Measurements from ENCODE around the gene CHRNB4. TPM values are rescaled to one million over a fixed set of nuclear protein-coding genes. Genes with fewer than 3 reads are reported as not detected.

CHRNB4 gene
- total RNA-seq, 1 donor from 2014 or later, result 71.6 TPM

GRCh38 chr15:78660584-78660983 is 19.6 kb upstream of the CHRNB4 start:
- no peak for DNase-seq
- peaks cover 15% of the 10 kb centered on the region for H3K4me1 Mint-ChIP-seq (ENCODE audit: low read depth, unreplicated experiment)
- peaks cover 9% of the 10 kb centered on the region for H3K27me3 Mint-ChIP-seq (ENCODE audit: unreplicated experiment)
- no peak overlapping the region for H3K4me3 Mint-ChIP-seq (ENCODE audit: unreplicated experiment)
- H3K9me3 Mint-ChIP-seq (ENCODE audit: unreplicated experiment), result peaks cover 5% of the 10 kb centered on the region
- H3K36me3 Mint-ChIP-seq (ENCODE audit: unreplicated experiment), result peaks cover 5% of the 10 kb centered on the region
- no peak for TF ChIP-seq CTCF (IDR thresholded peaks at IDR 0.05; ENCODE audit: partially characterized antibody, unreplicated experiment)
- no peak overlapping the region for H3K27ac Mint-ChIP-seq (ENCODE audit: unreplicated experiment)

- peaks cover 5% of the 10 kb centered on the region for H3K36me3 Mint-ChIP-seq (ENCODE audit: unreplicated experiment)
- no peak for DNase-seq
- H3K9me3 Mint-ChIP-seq (ENCODE audit: unreplicated experiment), result peaks cover 5% of the 10 kb centered on the region
- peaks cover 5% of the 10 kb centered on the region for H3K4me1 Mint-ChIP-seq (ENCODE audit: low read depth, unreplicated experiment)
- no peak for TF ChIP-seq CTCF (IDR thresholded peaks at IDR 0.05; ENCODE audit: partially characterized antibody, unreplicated experiment)
- H3K4me3 Mint-ChIP-seq (ENCODE audit: unreplicated experiment), result no peak overlapping the region
- H3K27ac Mint-ChIP-seq (ENCODE audit: unreplicated experiment), result no peak overlapping the region
- peaks cover 9% of the 10 kb centered on the region for H3K27me3 Mint-ChIP-seq (ENCODE audit: unreplicated experiment)
These were observed 17.8 kb upstream of the CHRNB4 start for GRCh38 chr15:78658823-78659222.

- no peak for DNase-seq
- peaks cover 10% of the 10 kb centered on the region for H3K4me1 Mint-ChIP-seq (ENCODE audit: low read depth, unreplicated experiment)
- H3K27ac Mint-ChIP-seq (ENCODE audit: unreplicated experiment), result no peak overlapping the region
- peaks cover 2% of the 10 kb centered on the region for H3K9me3 Mint-ChIP-seq (ENCODE audit: unreplicated experiment)
- no peak overlapping the region for H3K4me3 Mint-ChIP-seq (ENCODE audit: unreplicated experiment)
- H3K36me3 Mint-ChIP-seq (ENCODE audit: unreplicated experiment), result peaks cover 8% of the 10 kb centered on the region
- no peak for TF ChIP-seq CTCF (IDR thresholded peaks at IDR 0.05; ENCODE audit: partially characterized antibody, unreplicated experiment)
- H3K27me3 Mint-ChIP-seq (ENCODE audit: unreplicated experiment), result peaks cover 16% of the 10 kb centered on the region
These were observed 13.3 kb upstream of the CHRNB4 start for GRCh38 chr15:78654272-78654671.

- Mint-ChIP-seq H3K27me3 (ENCODE audit: unreplicated experiment) (peaks cover 14% of the 10 kb centered on the region), H3K9me3 (ENCODE audit: unreplicated experiment) (peaks cover 2% of the 10 kb centered on the region), H3K4me1 (ENCODE audit: low read depth, unreplicated experiment) (peaks cover 13% of the 10 kb centered on the region), H3K36me3 (ENCODE audit: unreplicated experiment) (peaks cover 8% of the 10 kb centered on the region), H3K27ac (ENCODE audit: unreplicated experiment) (no peak overlapping the region), H3K4me3 (ENCODE audit: unreplicated experiment) (no peak overlapping the region)
- DNase-seq, result no peak
- no peak for TF ChIP-seq CTCF (IDR thresholded peaks at IDR 0.05; ENCODE audit: partially characterized antibody, unreplicated experiment)
These were observed 11.1 kb upstream of the CHRNB4 start for GRCh38 chr15:78651930-78652615.

- no peak overlapping the region for H3K4me3 Mint-ChIP-seq (ENCODE audit: unreplicated experiment)
- no peak overlapping the region for H3K27ac Mint-ChIP-seq (ENCODE audit: unreplicated experiment)
- peaks cover 13% of the 10 kb centered on the region for H3K4me1 Mint-ChIP-seq (ENCODE audit: low read depth, unreplicated experiment)
- peaks cover 12% of the 10 kb centered on the region for H3K27me3 Mint-ChIP-seq (ENCODE audit: unreplicated experiment)
- TF ChIP-seq CTCF (IDR thresholded peaks at IDR 0.05; ENCODE audit: partially characterized antibody, unreplicated experiment), result no peak
- H3K36me3 Mint-ChIP-seq (ENCODE audit: unreplicated experiment), result peaks cover 8% of the 10 kb centered on the region
- no peak for DNase-seq
- H3K9me3 Mint-ChIP-seq (ENCODE audit: unreplicated experiment), result peaks cover 2% of the 10 kb centered on the region
These were observed 10.0 kb upstream of the CHRNB4 start for GRCh38 chr15:78651007-78651406.
